Ishikawa (cell line): ENCODE results near the gene ZNF91.

Experiments
- EGR1 ChIP-seq: IDR thresholded peaks from 2 replicates; pipeline ENCODE4 v1.6.1; 2012
- EP300 ChIP-seq: IDR thresholded peaks from 2 replicates; pipeline ENCODE4 v1.6.1; 2012; ENCODE audit warnings: borderline replicate concordance
- FOXM1 ChIP-seq: IDR thresholded peaks from 2 replicates; pipeline ENCODE4 v1.6.1; 2012; ENCODE audit warnings: low read depth, borderline replicate concordance
- MAX ChIP-seq: IDR thresholded peaks from 2 replicates; pipeline ENCODE4 v1.6.1; 2012
- TEAD4 ChIP-seq: IDR thresholded peaks from 2 replicates; pipeline ENCODE4 v1.6.1; 2012
- ZBTB7A ChIP-seq: IDR thresholded peaks from 2 replicates; pipeline ENCODE4 v1.6.1; 2012; ENCODE audit warnings: low read depth
- TF ChIP-seq, protein P1 (sequence below): IDR thresholded peaks from 2 replicates; pipeline ENCODE4 v1.6.1; 2012; ENCODE audit warnings: low read depth, mild to moderate bottlenecking

GRCh38 chr19:23382955-23383354 is 12.3 kb downstream of the ZNF91 start:
- TF ChIP-seq EGR1 (no peak), MAX (no peak), TEAD4 (no peak), EP300 (no peak), FOXM1 (no peak), ZBTB7A (no peak)
- TF ChIP-seq, protein P1, sequence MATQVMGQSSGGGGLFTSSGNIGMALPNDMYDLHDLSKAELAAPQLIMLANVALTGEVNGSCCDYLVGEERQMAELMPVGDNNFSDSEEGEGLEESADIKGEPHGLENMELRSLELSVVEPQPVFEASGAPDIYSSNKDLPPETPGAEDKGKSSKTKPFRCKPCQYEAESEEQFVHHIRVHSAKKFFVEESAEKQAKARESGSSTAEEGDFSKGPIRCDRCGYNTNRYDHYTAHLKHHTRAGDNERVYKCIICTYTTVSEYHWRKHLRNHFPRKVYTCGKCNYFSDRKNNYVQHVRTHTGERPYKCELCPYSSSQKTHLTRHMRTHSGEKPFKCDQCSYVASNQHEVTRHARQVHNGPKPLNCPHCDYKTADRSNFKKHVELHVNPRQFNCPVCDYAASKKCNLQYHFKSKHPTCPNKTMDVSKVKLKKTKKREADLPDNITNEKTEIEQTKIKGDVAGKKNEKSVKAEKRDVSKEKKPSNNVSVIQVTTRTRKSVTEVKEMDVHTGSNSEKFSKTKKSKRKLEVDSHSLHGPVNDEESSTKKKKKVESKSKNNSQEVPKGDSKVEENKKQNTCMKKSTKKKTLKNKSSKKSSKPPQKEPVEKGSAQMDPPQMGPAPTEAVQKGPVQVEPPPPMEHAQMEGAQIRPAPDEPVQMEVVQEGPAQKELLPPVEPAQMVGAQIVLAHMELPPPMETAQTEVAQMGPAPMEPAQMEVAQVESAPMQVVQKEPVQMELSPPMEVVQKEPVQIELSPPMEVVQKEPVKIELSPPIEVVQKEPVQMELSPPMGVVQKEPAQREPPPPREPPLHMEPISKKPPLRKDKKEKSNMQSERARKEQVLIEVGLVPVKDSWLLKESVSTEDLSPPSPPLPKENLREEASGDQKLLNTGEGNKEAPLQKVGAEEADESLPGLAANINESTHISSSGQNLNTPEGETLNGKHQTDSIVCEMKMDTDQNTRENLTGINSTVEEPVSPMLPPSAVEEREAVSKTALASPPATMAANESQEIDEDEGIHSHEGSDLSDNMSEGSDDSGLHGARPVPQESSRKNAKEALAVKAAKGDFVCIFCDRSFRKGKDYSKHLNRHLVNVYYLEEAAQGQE = no peak
